Stimulated activated memory B cell treated with anti-CD40 and anti-IgM and Interleukin-4, amounts not matched to agents 10 μg/mL and 1 μg/mL and 100 μg/mL, for 72 hours (primary cell): ENCODE results near the gene RELN.
"Not testable (repeated sequence)": the region's sequence is repeated elsewhere in the genome, so short reads cannot be mapped to it uniquely, and the experiment has no call there.

Experiments used
- ATAC-seq: fragments of 150-1000 bp; cut with Tn5 transposase; 2 replicates; pipeline ENCODE4 v1.10.0; 2021
- H3K27ac Mint-ChIP-seq: one replicate; pipeline ENCODE4 v1.8.0; 2022; ENCODE audit warnings: mild to moderate bottlenecking, mixed read lengths
- H3K27me3 Mint-ChIP-seq: one replicate; pipeline ENCODE4 v1.8.0; 2022; ENCODE audit warnings: mixed read lengths
- H3K36me3 Mint-ChIP-seq: one replicate; pipeline ENCODE4 v1.8.0; 2022; ENCODE audit warnings: mixed read lengths
- H3K4me1 Mint-ChIP-seq: one replicate; pipeline ENCODE4 v1.8.0; 2022; ENCODE audit warnings: mixed read lengths
- H3K4me3 Mint-ChIP-seq: one replicate; pipeline ENCODE4 v1.8.0; 2022; ENCODE audit warnings: mild to moderate bottlenecking, moderate library complexity, mixed read lengths
- H3K9me3 Mint-ChIP-seq: one replicate; pipeline ENCODE4 v1.8.0; 2022; ENCODE audit warnings: mixed read lengths

Gene RELN

DNA sequence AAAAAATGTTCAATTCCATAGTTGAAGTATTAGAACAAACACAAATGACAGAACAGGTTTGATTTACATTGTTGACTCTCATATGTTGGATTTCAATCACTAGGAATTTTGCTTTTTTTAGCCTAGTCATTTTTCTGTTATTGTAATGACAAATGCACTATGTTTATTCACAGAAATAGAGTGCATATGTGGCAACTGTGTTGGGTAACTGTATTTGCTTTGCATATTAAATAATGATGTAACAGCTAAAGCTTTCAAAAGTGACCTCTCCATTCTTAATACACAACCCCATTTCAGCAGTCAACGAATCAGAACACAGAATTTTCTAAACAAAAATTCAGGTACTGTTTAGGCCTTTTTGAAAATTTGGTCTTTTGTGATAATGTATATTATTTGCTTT, 489.5 kb downstream of the RELN start:
- peaks cover 10% of the 10 kb centered on the region for H3K27me3 Mint-ChIP-seq
- H3K4me3 Mint-ChIP-seq = no peak overlapping the region
- no peaks in the 10 kb centered on the region for H3K4me1 Mint-ChIP-seq
- no peaks in the 10 kb centered on the region for H3K36me3 Mint-ChIP-seq
- no peaks in the 10 kb centered on the region for H3K9me3 Mint-ChIP-seq
- ATAC-seq = no peak
- no peak overlapping the region for H3K27ac Mint-ChIP-seq

DNA sequence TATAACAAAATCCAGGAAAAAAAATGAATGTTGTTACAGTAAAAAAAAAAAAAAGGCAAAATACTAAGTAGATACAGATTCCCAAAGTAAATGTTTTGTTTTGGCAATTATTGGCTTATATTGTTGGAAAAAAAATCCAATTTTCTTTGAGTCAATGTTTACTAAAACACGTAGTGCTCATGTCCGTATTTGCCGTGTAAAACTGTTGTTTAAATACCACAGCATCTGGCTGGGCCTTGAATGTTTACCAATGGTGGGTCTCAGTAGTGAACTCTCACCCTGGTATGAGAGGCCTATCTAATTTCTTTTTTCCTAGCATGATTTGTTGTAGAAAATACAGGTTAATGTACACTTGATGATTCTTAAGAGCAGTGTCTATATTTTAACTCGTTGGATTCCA, 502.0 kb downstream of the RELN start:
- H3K36me3 Mint-ChIP-seq = no peaks in the 10 kb centered on the region
- H3K4me3 Mint-ChIP-seq = no peak overlapping the region
- no peak for ATAC-seq
- H3K27me3 Mint-ChIP-seq = peaks cover 19% of the 10 kb centered on the region
- no peaks in the 10 kb centered on the region for H3K4me1 Mint-ChIP-seq
- no peaks in the 10 kb centered on the region for H3K9me3 Mint-ChIP-seq
- no peak overlapping the region for H3K27ac Mint-ChIP-seq

DNA sequence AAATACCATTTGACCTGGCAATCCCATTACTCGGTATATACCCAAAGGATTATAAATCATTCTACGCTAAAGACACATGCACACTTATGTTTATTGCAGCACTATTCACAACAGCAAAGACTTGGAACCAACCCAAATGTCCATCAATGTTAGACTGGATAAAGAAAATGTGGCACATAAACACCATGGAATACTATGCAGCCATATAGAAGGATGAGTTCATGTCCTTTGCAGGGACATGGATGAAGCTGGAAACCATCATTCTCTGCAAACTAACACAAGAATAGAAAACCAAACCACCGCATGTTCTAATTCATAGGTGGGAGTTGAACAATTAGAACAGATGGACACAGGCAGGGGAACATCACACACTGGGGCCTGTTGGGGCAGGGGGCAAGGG, 502.6 kb downstream of the RELN start:
- ATAC-seq, H3K4me1 Mint-ChIP-seq, H3K36me3 Mint-ChIP-seq, H3K9me3 Mint-ChIP-seq, H3K4me3 Mint-ChIP-seq, H3K27ac Mint-ChIP-seq: not testable (repeated sequence)
- H3K27me3 Mint-ChIP-seq = peaks cover 19% of the 10 kb centered on the region

DNA sequence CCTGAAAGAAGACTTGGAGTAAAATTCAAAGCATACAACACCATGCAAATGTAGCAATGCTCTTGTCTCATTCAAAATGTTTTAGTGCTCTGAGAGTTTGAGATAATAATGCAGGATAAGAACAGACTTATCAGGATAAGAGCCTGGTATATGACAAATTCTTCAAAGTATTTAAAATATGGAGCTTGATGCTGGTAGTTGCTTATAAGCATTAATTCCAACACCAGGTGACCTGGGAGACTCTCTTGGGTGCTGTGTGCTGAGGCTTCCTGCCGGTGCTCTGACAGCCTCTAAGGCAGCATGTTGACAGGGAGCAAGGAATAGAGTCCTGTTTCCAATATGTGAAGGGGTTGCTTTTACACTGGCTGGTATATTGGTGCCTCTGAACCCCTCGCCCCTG, 508.7 kb downstream of the RELN start:
- Mint-ChIP-seq H3K27ac (no peak overlapping the region), H3K4me1 (no peaks in the 10 kb centered on the region), H3K9me3 (no peaks in the 10 kb centered on the region), H3K27me3 (peaks cover 19% of the 10 kb centered on the region), H3K4me3 (no peak overlapping the region), H3K36me3 (no peaks in the 10 kb centered on the region)
- no peak for ATAC-seq

DNA sequence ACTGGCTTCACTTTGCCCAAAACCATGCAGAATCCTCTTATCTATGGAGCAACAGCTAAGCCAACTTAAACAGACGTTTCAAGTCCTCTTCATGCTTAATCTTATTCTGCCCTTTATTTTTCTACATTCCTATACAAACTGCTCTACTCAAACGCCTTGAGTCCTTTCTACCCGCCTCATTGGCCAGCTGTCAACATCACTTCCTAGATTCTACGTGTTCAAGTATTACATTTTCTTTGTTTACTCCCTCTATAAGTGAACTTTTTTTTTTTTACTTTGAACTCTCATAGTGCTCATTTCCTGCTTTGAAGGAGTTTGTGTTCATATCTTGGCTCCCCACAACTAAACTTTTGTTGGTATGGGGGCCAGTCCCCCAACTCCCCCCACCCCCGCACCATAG, 514.5 kb downstream of the RELN start:
- Mint-ChIP-seq H3K27ac (no peak overlapping the region), H3K4me3 (no peak overlapping the region), H3K4me1 (no peaks in the 10 kb centered on the region), H3K27me3 (peaks cover 45% of the 10 kb centered on the region), H3K9me3 (no peaks in the 10 kb centered on the region), H3K36me3 (no peaks in the 10 kb centered on the region)
- ATAC-seq = no peak

DNA sequence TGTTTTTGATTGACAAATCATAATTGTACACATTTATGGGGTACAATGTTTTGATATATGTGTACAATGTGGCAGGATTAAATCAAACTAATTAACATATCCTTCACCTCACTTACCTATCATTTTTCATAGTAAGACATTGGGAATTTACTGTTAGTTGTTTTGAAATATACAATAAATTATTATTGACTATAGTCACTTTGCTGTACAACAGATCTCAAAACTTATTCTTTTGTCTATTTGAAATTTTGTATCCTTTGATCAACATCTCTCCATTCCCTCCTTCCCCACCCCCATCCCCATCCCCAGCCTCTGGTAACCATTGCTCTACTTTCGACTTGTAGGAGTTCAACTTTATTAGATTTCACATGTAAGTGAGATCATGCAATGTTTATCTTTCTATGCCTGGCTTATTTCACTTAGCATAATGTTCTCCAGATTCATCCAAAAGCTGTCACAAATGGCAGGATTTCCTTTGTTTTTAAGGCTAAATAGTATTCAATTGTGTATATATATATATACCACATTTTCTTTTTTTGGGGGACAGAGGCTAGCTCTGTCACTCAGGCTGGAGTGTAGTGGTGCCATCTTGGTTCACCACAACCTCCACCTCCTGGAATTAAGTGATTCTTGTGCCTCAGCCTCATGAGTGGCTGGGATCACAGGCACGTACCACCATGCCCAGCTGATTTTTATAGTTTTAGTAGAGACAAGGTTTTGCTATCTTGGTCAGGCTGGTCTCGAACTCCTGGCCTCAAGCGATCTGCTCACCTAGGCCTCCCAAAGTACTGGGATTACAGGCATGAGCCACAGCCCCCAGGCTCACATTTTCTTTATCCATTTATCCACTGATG, 520.1 kb downstream of the RELN start:
- no peaks in the 10 kb centered on the region for H3K4me1 Mint-ChIP-seq
- peaks cover 35% of the 10 kb centered on the region for H3K27me3 Mint-ChIP-seq
- H3K27ac Mint-ChIP-seq = no peak overlapping the region
- no peak overlapping the region for H3K4me3 Mint-ChIP-seq
- H3K9me3 Mint-ChIP-seq = no peaks in the 10 kb centered on the region
- ATAC-seq = no peak
- H3K36me3 Mint-ChIP-seq = no peaks in the 10 kb centered on the region

DNA sequence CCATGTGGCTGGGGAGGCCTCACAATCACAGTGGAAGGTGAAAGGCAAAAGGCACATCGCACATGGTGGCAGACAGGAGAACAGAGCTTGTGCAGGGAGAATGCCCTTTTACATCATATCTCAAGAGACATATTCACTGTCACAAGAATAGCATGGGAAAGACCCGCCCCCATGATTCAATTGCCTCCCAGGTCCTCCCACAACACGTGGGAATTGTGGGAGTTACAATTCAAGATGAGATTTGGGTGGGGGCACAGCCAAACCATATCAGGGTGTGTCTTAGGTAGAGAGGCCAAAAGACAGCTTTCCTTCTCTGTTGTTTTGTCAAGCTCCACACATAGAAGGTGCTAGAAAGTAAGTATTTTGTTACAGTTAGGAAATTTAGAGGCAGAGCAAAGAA, 522.6 kb downstream of the RELN start:
- Mint-ChIP-seq H3K36me3 (no peaks in the 10 kb centered on the region), H3K9me3 (no peaks in the 10 kb centered on the region), H3K4me1 (no peaks in the 10 kb centered on the region), H3K27me3 (peaks cover 25% of the 10 kb centered on the region), H3K27ac (no peak overlapping the region), H3K4me3 (no peak overlapping the region)
- no peak for ATAC-seq

DNA sequence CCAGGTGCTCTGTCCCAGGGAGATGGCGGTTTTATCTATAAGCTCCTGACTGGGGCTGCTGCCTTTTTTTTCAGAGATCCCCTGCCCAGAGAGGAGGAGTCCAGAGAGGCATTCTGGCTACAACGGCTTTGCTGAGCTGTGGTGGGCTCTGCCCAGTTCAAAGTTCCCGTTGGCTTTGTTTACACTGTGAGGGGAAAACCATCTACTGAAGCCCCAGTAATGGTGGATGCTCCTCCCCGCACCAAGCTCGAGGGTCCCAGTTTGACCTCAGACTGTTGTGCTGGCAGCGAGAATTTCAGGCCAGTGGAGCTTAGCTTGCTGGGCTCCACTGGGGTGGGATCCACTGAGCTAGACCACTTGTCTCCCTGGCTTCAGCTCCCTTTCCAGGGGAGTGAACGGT, 527.1 kb downstream of the RELN start:
- Mint-ChIP-seq H3K4me3 (no peak overlapping the region), H3K36me3 (no peaks in the 10 kb centered on the region), H3K9me3 (no peaks in the 10 kb centered on the region), H3K27me3 (peaks cover 11% of the 10 kb centered on the region), H3K27ac (no peak overlapping the region), H3K4me1 (no peaks in the 10 kb centered on the region)
- no peak for ATAC-seq

DNA sequence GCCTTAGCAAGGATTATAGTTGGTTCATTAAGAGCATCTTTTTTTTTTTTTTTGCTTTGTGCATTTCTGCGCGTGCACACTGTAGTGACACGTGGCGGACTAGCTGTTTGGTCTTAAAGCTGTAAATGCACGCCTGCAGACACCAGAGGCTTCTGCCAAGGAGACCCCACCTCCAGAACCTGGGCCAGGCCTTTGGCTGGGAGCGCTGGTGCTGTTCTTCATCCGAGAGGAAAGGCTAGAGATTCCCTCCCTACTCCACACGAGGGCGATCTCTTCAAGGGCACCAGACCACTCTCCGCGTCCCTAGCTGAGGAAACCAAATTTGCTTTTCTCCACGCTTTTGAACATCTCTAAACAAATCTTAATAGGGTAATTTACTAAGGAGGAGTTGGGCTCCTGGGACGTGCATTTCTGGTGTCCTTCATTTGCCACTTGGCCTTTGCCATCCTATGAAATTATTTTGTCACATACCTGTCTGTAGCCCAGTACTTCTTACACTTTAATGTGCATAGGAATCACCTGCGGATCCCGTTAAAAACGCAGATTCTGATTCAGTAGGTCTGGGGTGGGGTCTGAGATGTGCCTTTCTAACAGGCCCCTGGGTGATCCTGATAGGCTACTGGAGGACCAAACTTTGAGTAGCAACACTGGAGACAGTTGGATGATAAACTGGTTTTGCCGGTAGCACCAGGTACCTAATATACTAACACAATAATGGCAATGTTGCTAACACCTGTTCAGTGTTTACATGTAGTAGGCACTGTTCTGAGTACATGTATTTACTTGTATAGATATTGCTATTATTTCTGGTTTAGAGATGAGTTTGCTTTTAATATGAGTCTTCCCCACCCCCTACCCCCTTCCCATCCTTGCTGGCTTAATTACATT, 542.1 kb downstream of the RELN start:
- no peak overlapping the region for H3K27ac Mint-ChIP-seq
- no peak overlapping the region for H3K4me3 Mint-ChIP-seq
- no peaks in the 10 kb centered on the region for H3K36me3 Mint-ChIP-seq
- ATAC-seq = no peak
- peaks cover 15% of the 10 kb centered on the region for H3K9me3 Mint-ChIP-seq
- H3K27me3 Mint-ChIP-seq = peaks cover 81% of the 10 kb centered on the region
- H3K4me1 Mint-ChIP-seq = peaks cover 18% of the 10 kb centered on the region

DNA sequence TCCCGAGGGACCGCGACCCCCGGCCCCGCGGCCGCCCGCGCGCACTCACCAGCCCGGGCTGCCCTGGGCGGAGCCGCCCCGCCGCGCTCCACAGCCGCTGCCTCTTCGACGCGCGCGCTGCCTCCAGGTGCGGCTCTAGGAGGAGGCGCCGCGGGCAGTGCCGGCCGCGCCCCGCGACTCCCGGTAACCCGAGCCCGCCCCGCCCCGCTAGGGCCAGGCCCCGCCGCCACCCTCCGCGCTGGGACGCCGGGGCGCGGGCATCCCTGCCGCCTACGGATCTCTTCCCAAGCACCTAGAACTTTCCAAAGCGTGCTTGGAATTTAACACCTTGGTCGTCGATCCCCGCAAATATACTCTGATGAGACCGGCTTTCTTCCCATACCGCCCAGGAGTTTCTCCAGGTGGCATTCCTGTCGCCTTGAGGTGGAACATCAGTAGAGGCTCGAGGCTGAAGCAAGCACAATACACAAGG, 543.4 kb downstream of the RELN start, which contains the start of gene SLC26A5:
Gene SLC26A5 (minus strand): TSS at position 159 of the 472 bp plus-strand sequence. CDS start 24,693 bp downstream, outside the sequence.
- H3K4me1 Mint-ChIP-seq = peaks cover 18% of the 10 kb centered on the region
- H3K4me3 Mint-ChIP-seq = peak within 1 kb of the TSS; percentile 75
- peaks cover 81% of the 10 kb centered on the region for H3K27me3 Mint-ChIP-seq
- peaks cover 8% of the 10 kb centered on the region for H3K9me3 Mint-ChIP-seq
- no peaks in the 10 kb centered on the region for H3K36me3 Mint-ChIP-seq
- no peak within 1 kb of the TSS for H3K27ac Mint-ChIP-seq
- ATAC-seq = peak; percentile 69

DNA sequence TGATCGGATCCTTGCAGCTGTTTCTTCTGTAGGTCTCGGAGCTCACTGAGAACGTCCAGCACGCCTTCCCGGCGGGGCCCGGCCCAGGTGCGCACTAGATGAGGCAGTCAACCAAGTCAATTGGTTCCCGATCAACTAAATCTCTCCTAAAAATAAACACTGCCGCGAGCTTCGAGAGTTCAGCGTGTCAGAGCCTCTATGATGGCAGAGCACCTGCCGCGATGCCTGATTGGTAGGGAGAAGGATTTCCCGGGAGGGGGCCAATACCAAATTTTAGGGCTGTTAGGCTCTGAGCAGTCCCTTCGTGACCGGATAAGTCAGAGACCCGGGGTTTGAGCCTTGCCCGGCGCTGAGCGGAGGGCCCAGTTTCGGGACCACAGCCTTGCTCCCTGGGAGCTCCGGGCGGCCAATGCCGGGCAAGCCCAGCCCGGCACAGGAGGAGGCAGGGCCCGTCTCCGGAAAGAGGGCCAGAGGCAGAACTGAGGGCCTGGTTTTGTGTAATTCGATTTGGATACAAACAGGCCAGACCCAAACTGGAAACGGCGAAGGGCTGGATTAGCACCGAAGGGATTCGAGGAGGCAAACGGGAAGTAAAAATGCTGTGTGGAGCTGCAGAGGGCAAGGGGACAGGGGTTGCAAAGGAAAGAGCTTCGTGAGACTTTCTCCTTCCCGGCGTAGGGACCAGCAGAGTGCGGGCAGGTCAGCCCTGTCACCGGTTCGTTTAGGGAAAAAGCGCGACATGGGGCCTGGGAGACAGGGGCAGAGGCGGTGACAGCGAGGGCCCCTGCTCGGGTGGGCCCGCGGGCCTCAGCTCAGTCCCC, 544.0 kb downstream of the RELN start:
- H3K4me3 Mint-ChIP-seq = peak overlapping the region; percentile 75
- no peak for ATAC-seq
- peaks cover 8% of the 10 kb centered on the region for H3K9me3 Mint-ChIP-seq
- peaks cover 76% of the 10 kb centered on the region for H3K27me3 Mint-ChIP-seq
- no peaks in the 10 kb centered on the region for H3K36me3 Mint-ChIP-seq
- H3K4me1 Mint-ChIP-seq = peaks cover 18% of the 10 kb centered on the region
- H3K27ac Mint-ChIP-seq = no peak overlapping the region

DNA sequence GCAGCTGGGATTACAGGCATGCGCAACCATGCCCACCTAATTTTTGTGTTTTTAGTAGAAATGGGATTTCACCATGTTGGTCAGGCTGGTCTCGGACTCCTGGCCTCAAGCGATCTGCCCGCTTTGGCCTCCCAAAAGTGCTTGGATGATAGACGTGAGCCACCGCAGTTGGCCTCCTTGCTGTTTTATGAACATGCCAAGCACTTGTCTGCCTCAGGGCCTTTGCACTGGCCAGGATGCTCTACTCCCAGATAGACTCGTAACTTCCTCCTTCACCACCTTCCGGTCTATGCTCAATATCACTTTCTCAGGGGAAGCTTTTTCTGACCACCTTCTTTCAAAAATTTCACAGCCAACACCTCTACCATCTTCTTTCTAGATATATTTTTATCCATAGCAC, 549.8 kb downstream of the RELN start:
- peaks cover 3% of the 10 kb centered on the region for H3K9me3 Mint-ChIP-seq
- no peak overlapping the region for H3K27ac Mint-ChIP-seq
- no peak for ATAC-seq
- H3K4me3 Mint-ChIP-seq = no peak overlapping the region
- peaks cover 70% of the 10 kb centered on the region for H3K27me3 Mint-ChIP-seq
- no peaks in the 10 kb centered on the region for H3K4me1 Mint-ChIP-seq
- H3K36me3 Mint-ChIP-seq = no peaks in the 10 kb centered on the region

DNA sequence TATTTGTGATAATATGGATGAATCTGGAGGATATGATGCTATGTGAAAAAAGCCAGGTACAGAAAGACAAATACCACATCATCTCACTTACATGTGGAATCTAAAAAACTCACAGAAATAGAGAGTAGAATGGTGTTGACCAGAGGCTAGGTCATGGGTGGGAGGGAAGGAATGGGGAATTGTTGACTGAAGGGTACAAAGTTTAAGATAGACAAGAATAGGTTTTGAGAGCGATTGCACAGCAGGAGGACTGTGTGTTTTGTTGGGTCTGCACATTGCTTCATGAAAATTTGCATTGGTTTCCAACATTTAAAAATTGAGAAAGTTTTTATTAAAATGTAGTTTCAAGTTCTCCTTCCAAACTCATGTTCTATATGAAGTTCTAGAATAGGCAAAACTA, 551.8 kb downstream of the RELN start:
- Mint-ChIP-seq H3K4me3 (no peak overlapping the region), H3K27ac (no peak overlapping the region), H3K9me3 (peaks cover 3% of the 10 kb centered on the region), H3K36me3 (no peaks in the 10 kb centered on the region), H3K4me1 (peaks cover 4% of the 10 kb centered on the region), H3K27me3 (peaks cover 50% of the 10 kb centered on the region)
- ATAC-seq = no peak

DNA sequence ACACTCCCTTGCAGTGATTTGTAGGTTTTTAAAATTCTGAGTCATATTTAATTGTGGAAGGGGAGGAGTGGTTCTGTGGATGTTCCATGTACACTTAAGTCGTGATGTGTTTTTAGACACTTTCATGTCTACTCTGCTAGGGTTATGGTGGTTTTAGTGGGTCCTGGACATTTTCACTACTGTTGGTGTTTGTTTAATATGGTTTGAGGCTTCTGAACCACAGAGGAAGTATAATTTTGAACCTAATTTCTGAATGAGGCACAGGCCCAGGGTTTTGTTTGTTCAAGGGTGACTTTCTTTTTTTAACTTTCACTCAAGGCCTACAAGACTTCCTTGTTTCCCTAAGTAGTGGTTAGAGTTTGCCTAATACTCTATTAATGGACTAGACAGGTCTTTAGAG, 556.7 kb downstream of the RELN start:
- peaks cover 7% of the 10 kb centered on the region for H3K4me1 Mint-ChIP-seq
- no peaks in the 10 kb centered on the region for H3K9me3 Mint-ChIP-seq
- peak; percentile 34 for ATAC-seq
- peaks cover 12% of the 10 kb centered on the region for H3K27me3 Mint-ChIP-seq
- H3K36me3 Mint-ChIP-seq = no peaks in the 10 kb centered on the region
- H3K27ac Mint-ChIP-seq = no peak overlapping the region
- no peak overlapping the region for H3K4me3 Mint-ChIP-seq

DNA sequence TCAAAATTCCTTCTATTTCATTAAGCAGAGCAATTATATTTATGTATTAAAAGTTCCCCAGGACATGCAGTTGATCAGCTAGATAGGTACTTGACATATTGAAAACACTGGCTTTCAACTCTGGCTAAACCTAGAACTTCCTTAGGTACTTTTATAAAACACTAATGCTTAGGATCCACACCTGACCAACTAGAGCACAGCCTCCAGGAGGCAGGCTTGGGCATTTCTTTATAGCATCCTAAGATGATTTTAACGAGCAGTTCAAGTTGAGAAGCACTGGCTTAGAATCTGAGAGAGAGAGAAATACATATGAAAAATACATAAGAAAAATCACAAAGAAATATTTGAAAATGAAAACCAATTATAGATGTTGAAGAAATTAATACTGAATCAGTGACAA, 564.3 kb downstream of the RELN start:
- H3K9me3 Mint-ChIP-seq = no peaks in the 10 kb centered on the region
- H3K4me1 Mint-ChIP-seq = no peaks in the 10 kb centered on the region
- no peak overlapping the region for H3K27ac Mint-ChIP-seq
- H3K4me3 Mint-ChIP-seq = no peak overlapping the region
- H3K36me3 Mint-ChIP-seq = no peaks in the 10 kb centered on the region
- no peak for ATAC-seq
- H3K27me3 Mint-ChIP-seq = no peaks in the 10 kb centered on the region
